Neural cell (in vitro differentiated cells): ENCODE measurements around the gene CFAP210.

Experiments
- EP300 ChIP-seq: fragments of 450-650 bp; conservative IDR thresholded peaks from 2 replicates; pipeline ENCODE4 v1.6.1; 2014; ENCODE audit warnings: antibody characterized with exemption, mild to moderate bottlenecking, moderate library complexity; ENCODE audit not compliant: poor library complexity, severe bottlenecking
- EZH2 ChIP-seq: fragments of 200-600, 300-800 bp; shearing (Covaris generic), sonication (generic); IDR thresholded peaks from 2 replicates; pipeline ENCODE4 v1.6.1; 2014; ENCODE audit warnings: antibody characterized with exemption, low read length, borderline replicate concordance, mild to moderate bottlenecking; ENCODE audit not compliant: insufficient read depth, poor library complexity, severe bottlenecking
- MXI1 ChIP-seq: fragments of 450-650 bp; conservative IDR thresholded peaks from 2 replicates; pipeline ENCODE4 v1.6.1; 2014; ENCODE audit warnings: antibody characterized with exemption, mild to moderate bottlenecking; ENCODE audit not compliant: poor library complexity, severe bottlenecking
- POLR2AphosphoS5 ChIP-seq: IDR thresholded peaks from 2 replicates; pipeline ENCODE4 v1.6.1; 2012
- RAD21 ChIP-seq: fragments of 450-650 bp; conservative IDR thresholded peaks from 2 replicates; pipeline ENCODE4 v1.6.1; 2014; ENCODE audit warnings: antibody characterized with exemption, mild to moderate bottlenecking, moderate library complexity
- SMC3 ChIP-seq: fragments of 450-650 bp; conservative IDR thresholded peaks from 2 replicates; pipeline ENCODE4 v1.6.1; 2014; ENCODE audit warnings: antibody characterized with exemption, mild to moderate bottlenecking, moderate library complexity; ENCODE audit not compliant: poor library complexity
- TAF1 ChIP-seq: IDR thresholded peaks from 2 replicates; pipeline ENCODE4 v1.6.1; 2012; ENCODE audit warnings: low read depth
- TF ChIP-seq, protein P1 (sequence below): fragments of 450-650 bp; IDR thresholded peaks from 2 replicates; pipeline ENCODE4 v1.5.1; 2014; ENCODE audit warnings: antibody characterized with exemption, mild to moderate bottlenecking, moderate library complexity; ENCODE audit not compliant: poor library complexity, severe bottlenecking
- TF ChIP-seq, protein P2 (sequence below): IDR thresholded peaks from 2 replicates; pipeline ENCODE4 v1.6.1; 2012; ENCODE audit warnings: borderline replicate concordance

DNA sequence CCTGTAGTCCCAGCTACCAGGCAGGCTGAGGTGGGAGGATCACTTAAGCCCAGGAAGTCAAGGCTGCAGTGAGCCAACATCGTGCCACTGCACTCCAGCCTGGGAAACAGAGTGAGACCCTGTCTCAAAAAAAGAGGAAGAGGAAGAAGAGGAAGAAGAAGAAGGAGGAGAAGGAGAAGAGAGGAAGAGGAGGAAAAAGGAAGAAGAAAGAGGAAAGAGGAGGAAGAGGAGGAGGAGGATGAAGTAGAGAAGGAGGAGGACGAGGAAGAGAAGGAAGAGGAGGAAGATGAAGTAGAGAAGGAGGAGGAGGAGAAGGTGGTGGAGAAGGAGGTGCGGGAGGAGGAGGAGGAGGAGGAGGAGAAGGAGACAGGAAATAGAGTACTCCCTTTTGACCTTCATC is 38.0 kb downstream of the CFAP210 start:
- TF ChIP-seq EZH2 (no peak), TAF1 (no peak), SMC3 (no peak), EP300 (no peak), POLR2AphosphoS5 (no peak), RAD21 (no peak), MXI1 (no peak)
- TF ChIP-seq, protein P1, sequence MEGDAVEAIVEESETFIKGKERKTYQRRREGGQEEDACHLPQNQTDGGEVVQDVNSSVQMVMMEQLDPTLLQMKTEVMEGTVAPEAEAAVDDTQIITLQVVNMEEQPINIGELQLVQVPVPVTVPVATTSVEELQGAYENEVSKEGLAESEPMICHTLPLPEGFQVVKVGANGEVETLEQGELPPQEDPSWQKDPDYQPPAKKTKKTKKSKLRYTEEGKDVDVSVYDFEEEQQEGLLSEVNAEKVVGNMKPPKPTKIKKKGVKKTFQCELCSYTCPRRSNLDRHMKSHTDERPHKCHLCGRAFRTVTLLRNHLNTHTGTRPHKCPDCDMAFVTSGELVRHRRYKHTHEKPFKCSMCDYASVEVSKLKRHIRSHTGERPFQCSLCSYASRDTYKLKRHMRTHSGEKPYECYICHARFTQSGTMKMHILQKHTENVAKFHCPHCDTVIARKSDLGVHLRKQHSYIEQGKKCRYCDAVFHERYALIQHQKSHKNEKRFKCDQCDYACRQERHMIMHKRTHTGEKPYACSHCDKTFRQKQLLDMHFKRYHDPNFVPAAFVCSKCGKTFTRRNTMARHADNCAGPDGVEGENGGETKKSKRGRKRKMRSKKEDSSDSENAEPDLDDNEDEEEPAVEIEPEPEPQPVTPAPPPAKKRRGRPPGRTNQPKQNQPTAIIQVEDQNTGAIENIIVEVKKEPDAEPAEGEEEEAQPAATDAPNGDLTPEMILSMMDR, result no peak
- TF ChIP-seq, protein P2, sequence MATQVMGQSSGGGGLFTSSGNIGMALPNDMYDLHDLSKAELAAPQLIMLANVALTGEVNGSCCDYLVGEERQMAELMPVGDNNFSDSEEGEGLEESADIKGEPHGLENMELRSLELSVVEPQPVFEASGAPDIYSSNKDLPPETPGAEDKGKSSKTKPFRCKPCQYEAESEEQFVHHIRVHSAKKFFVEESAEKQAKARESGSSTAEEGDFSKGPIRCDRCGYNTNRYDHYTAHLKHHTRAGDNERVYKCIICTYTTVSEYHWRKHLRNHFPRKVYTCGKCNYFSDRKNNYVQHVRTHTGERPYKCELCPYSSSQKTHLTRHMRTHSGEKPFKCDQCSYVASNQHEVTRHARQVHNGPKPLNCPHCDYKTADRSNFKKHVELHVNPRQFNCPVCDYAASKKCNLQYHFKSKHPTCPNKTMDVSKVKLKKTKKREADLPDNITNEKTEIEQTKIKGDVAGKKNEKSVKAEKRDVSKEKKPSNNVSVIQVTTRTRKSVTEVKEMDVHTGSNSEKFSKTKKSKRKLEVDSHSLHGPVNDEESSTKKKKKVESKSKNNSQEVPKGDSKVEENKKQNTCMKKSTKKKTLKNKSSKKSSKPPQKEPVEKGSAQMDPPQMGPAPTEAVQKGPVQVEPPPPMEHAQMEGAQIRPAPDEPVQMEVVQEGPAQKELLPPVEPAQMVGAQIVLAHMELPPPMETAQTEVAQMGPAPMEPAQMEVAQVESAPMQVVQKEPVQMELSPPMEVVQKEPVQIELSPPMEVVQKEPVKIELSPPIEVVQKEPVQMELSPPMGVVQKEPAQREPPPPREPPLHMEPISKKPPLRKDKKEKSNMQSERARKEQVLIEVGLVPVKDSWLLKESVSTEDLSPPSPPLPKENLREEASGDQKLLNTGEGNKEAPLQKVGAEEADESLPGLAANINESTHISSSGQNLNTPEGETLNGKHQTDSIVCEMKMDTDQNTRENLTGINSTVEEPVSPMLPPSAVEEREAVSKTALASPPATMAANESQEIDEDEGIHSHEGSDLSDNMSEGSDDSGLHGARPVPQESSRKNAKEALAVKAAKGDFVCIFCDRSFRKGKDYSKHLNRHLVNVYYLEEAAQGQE, result no peak
